Duodenal mucosa (tissue), 2 donors: ENCODE results near the gene UBE4A.

ENCODE experiments used
- H3K27ac ChIP-seq: one replicate; pipeline ENCODE4 v1.7.0; 2013; ENCODE audit warnings: low read depth, low read length
- H3K27me3 ChIP-seq, 2 donors: one replicate each; pipeline ENCODE4 v1.7.0; 2013; ENCODE audit warnings: low read length in 2 of 2, control low read depth in 1 of 2; ENCODE audit not compliant: insufficient read depth in 2 of 2, control insufficient read depth in 1 of 2
- H3K36me3 ChIP-seq, 2 donors: one replicate each; pipeline ENCODE4 v1.7.0; 2013; ENCODE audit warnings: low read length in 2 of 2, control low read depth in 1 of 2; ENCODE audit not compliant: insufficient read depth in 2 of 2, control insufficient read depth in 1 of 2
- H3K4me1 ChIP-seq, 2 donors: one replicate each; pipeline ENCODE4 v1.7.0; 2013; ENCODE audit warnings: low read length in 2 of 2, control low read depth in 1 of 2; ENCODE audit not compliant: insufficient read depth in 2 of 2, control insufficient read depth in 1 of 2
- H3K4me3 ChIP-seq, 2 donors: one replicate each; pipeline ENCODE4 v1.7.0; 2013; ENCODE audit warnings: low read length in 2 of 2, low read depth in 1 of 2
- H3K9ac ChIP-seq, 2 donors: one replicate each; pipeline ENCODE4 v1.7.0; 2013; ENCODE audit warnings: low read length in 2 of 2, low read depth in 1 of 2
- H3K9me3 ChIP-seq, 2 donors: one replicate each; pipeline ENCODE4 v1.7.0; 2013; ENCODE audit warnings: low read length in 2 of 2, control low read depth in 1 of 2; ENCODE audit not compliant: control insufficient read depth in 1 of 2

The UBE4A gene

GRCh38 chr11:118319337-118319707 lies 40.1 kb upstream of the UBE4A start:
- Histone ChIP-seq H3K9me3 (no peaks in the 10 kb centered on the region), H3K9ac (no peak overlapping the region), H3K4me1 (peaks cover 41 to 44% of the 10 kb centered on the region in 2 donors), H3K36me3 (no peaks in the 10 kb centered on the region), H3K27me3 (no peaks in the 10 kb centered on the region), H3K4me3 (no peak overlapping the region), H3K27ac (no peak overlapping the region)

GRCh38 chr11:118320515-118320914 lies 38.9 kb upstream of the UBE4A start:
- H3K9me3 ChIP-seq: no peaks in the 10 kb centered on the region
- H3K27me3 ChIP-seq: no peaks in the 10 kb centered on the region
- H3K36me3 ChIP-seq: no peaks in the 10 kb centered on the region
- no peak overlapping the region for H3K9ac ChIP-seq
- peaks cover 33 to 37% of the 10 kb centered on the region in 2 donors for H3K4me1 ChIP-seq
- H3K4me3 ChIP-seq: no peak overlapping the region
- H3K27ac ChIP-seq: no peak overlapping the region

- H3K27ac ChIP-seq: no peak overlapping the region
- no peak overlapping the region for H3K9ac ChIP-seq
- H3K4me3 ChIP-seq: peak overlapping the region in 1 of 2 donors; percentile 3
- H3K36me3 ChIP-seq: no peaks in the 10 kb centered on the region
- H3K9me3 ChIP-seq: no peaks in the 10 kb centered on the region
- peaks cover 23 to 28% of the 10 kb centered on the region in 2 donors for H3K4me1 ChIP-seq
- H3K27me3 ChIP-seq: no peaks in the 10 kb centered on the region
Observed at GRCh38 chr11:118321386-118322082, 37.9 kb upstream of the UBE4A start.

GRCh38 chr11:118322721-118323120 lies 36.7 kb upstream of the UBE4A start:
- Histone ChIP-seq H3K4me1 (peaks cover 18 to 20% of the 10 kb centered on the region in 2 donors), H3K9ac (no peak overlapping the region), H3K27ac (no peak overlapping the region), H3K9me3 (no peaks in the 10 kb centered on the region), H3K36me3 (no peaks in the 10 kb centered on the region), H3K27me3 (no peaks in the 10 kb centered on the region), H3K4me3 (no peak overlapping the region)

GRCh38 chr11:118325283-118325682 lies 34.1 kb upstream of the UBE4A start:
- H3K27me3 ChIP-seq: no peaks in the 10 kb centered on the region
- H3K9me3 ChIP-seq: no peaks in the 10 kb centered on the region
- no peak overlapping the region for H3K4me3 ChIP-seq
- no peak overlapping the region for H3K9ac ChIP-seq
- no peak overlapping the region for H3K27ac ChIP-seq
- H3K36me3 ChIP-seq: no peaks in the 10 kb centered on the region
- peaks cover 5 to 9% of the 10 kb centered on the region in 2 donors for H3K4me1 ChIP-seq

GRCh38 chr11:118328745-118329144 lies 30.7 kb upstream of the UBE4A start:
- no peaks in the 10 kb centered on the region for H3K27me3 ChIP-seq
- no peaks in the 10 kb centered on the region for H3K36me3 ChIP-seq
- H3K4me1 ChIP-seq: no peaks in the 10 kb centered on the region
- no peak overlapping the region for H3K27ac ChIP-seq
- no peaks in the 10 kb centered on the region for H3K9me3 ChIP-seq
- no peak overlapping the region for H3K4me3 ChIP-seq
- no peak overlapping the region for H3K9ac ChIP-seq

GRCh38 chr11:118334745-118335144 lies 24.7 kb upstream of the UBE4A start:
- H3K27ac ChIP-seq: no peak overlapping the region
- no peak overlapping the region for H3K9ac ChIP-seq
- H3K27me3 ChIP-seq: no peaks in the 10 kb centered on the region
- H3K4me1 ChIP-seq: no peaks in the 10 kb centered on the region
- H3K9me3 ChIP-seq: no peaks in the 10 kb centered on the region
- H3K4me3 ChIP-seq: no peak overlapping the region
- H3K36me3 ChIP-seq: no peaks in the 10 kb centered on the region

GRCh38 chr11:118338637-118339061 lies 20.8 kb upstream of the UBE4A start:
- Histone ChIP-seq H3K9me3 (no peaks in the 10 kb centered on the region), H3K27ac (no peak overlapping the region), H3K4me3 (no peak overlapping the region), H3K9ac (no peak overlapping the region), H3K27me3 (no peaks in the 10 kb centered on the region), H3K36me3 (no peaks in the 10 kb centered on the region), H3K4me1 (no peaks in the 10 kb centered on the region)

GRCh38 chr11:118339281-118339961 lies 20.0 kb upstream of the UBE4A start:
- peak overlapping the region in 1 of 2 donors; percentile 3 for H3K4me3 ChIP-seq
- H3K9ac ChIP-seq: no peak overlapping the region
- no peaks in the 10 kb centered on the region for H3K27me3 ChIP-seq
- H3K36me3 ChIP-seq: no peaks in the 10 kb centered on the region
- H3K9me3 ChIP-seq: no peaks in the 10 kb centered on the region
- H3K4me1 ChIP-seq: no peaks in the 10 kb centered on the region
- H3K27ac ChIP-seq: peak overlapping the region; percentile 23

GRCh38 chr11:118340449-118340848 lies 19.0 kb upstream of the UBE4A start:
- peak overlapping the region; percentile 29 to 53 for H3K4me3 ChIP-seq
- H3K4me1 ChIP-seq: no peaks in the 10 kb centered on the region
- H3K9ac ChIP-seq: no peak overlapping the region
- no peaks in the 10 kb centered on the region for H3K27me3 ChIP-seq
- no peak overlapping the region for H3K27ac ChIP-seq
- no peaks in the 10 kb centered on the region for H3K9me3 ChIP-seq
- no peaks in the 10 kb centered on the region for H3K36me3 ChIP-seq
